Keratinocyte (primary cell): ENCODE data around the gene FXYD6. TPM values are rescaled to one million over a fixed set of nuclear protein-coding genes. Genes with fewer than 3 reads are reported as not detected.

Source experiments
- DNase-seq: peaks from one replicate; pipeline ENCODE4 v3.0.0-alpha.2; 2011; ENCODE audit warnings: low read depth, missing footprints, low spot score
- FAIRE-seq: peaks from 2 replicates; lab custom pipeline; 2011; peaks lifted over from hg19 to GRCh38; lab: Jason Lieb, UNC
- H2AFZ ChIP-seq: 2 replicates; pipeline ENCODE4 v1.6.0; 2012; ENCODE audit warnings: low read length, control low read depth, inconsistent platforms; ENCODE audit not compliant: control insufficient read depth
- H3K27ac ChIP-seq: 2 replicates; pipeline ENCODE4 v1.5.1; 2011; ENCODE audit warnings: low read length; ENCODE audit not compliant: control insufficient read depth, insufficient read depth
- H3K27me3 ChIP-seq: 3 replicates; pipeline ENCODE4 v1.6.0; 2011; ENCODE audit warnings: low read length; ENCODE audit not compliant: control insufficient read depth, insufficient read depth; ENCODE audit errors: extremely low read depth
- H3K36me3 ChIP-seq, 2 experiments: 2 replicates in 1 of 2; 3 replicates in 1 of 2; pipeline ENCODE4 v1.5.1; 2011; ENCODE audit warnings: low read length in 2 of 2, mild to moderate bottlenecking in 1 of 2; ENCODE audit not compliant: control insufficient read depth in 2 of 2, insufficient read depth in 2 of 2; ENCODE audit errors: extremely low read depth in 1 of 2
- H3K4me1 ChIP-seq: 3 replicates; pipeline ENCODE4 v1.5.1; 2011; ENCODE audit warnings: low read length; ENCODE audit not compliant: control insufficient read depth, insufficient read depth; ENCODE audit errors: extremely low read depth
- H3K4me2 ChIP-seq: 3 replicates; pipeline ENCODE4 v1.6.0; 2011; ENCODE audit warnings: low read depth, low read length; ENCODE audit not compliant: control insufficient read depth, insufficient read depth; ENCODE audit errors: extremely low read depth
- H3K4me3 ChIP-seq, 3 experiments: fragments of 200-600 bp in 1 of 3; sonication (generic) in 1 of 3; 2 replicates in 2 of 3; 3 replicates in 1 of 3; pipeline ENCODE4 v1.5.1; 2011 to 2016; ENCODE audit warnings: low read length in 3 of 3, mild to moderate bottlenecking in 3 of 3, control low read depth in 2 of 3, inconsistent platforms in 1 of 3, low read depth in 1 of 3, mixed read lengths in 1 of 3, mixed run types in 1 of 3, moderate library complexity in 1 of 3; ENCODE audit not compliant: control insufficient read depth in 2 of 3, insufficient read depth in 2 of 3; ENCODE audit errors: extremely low read depth in 1 of 3
- H3K79me2 ChIP-seq: 2 replicates; pipeline ENCODE4 v1.6.0; 2012; ENCODE audit warnings: low read length; ENCODE audit not compliant: control insufficient read depth, insufficient read depth
- H3K9ac ChIP-seq: 3 replicates; pipeline ENCODE4 v1.6.0; 2011; ENCODE audit warnings: low read length; ENCODE audit not compliant: control insufficient read depth, insufficient read depth; ENCODE audit errors: extremely low read depth
- H3K9me1 ChIP-seq: 3 replicates; pipeline ENCODE4 v1.6.0; 2011; ENCODE audit warnings: low read length; ENCODE audit not compliant: control insufficient read depth, insufficient read depth; ENCODE audit errors: extremely low read depth
- H3K9me3 ChIP-seq: 2 replicates; pipeline ENCODE4 v1.5.1; 2012; ENCODE audit warnings: low read depth, low read length; ENCODE audit not compliant: control insufficient read depth
- H4K20me1 ChIP-seq: 3 replicates; pipeline ENCODE4 v1.6.0; 2011; ENCODE audit warnings: low read length; ENCODE audit not compliant: control insufficient read depth, insufficient read depth; ENCODE audit errors: extremely low read depth
- EZH2 ChIP-seq: IDR thresholded peaks from one replicate; pipeline ENCODE4 v1.6.1; 2012; ENCODE audit warnings: inconsistent platforms, mild to moderate bottlenecking, low read length, moderate library complexity
- dilution Hi-C: fragments of 300-500 bp; cut with MboI; formaldehyde crosslinking; loops from one replicate; pipeline ENCODE4 v1.7.0; 2020; ENCODE audit warnings: low sequenced_read_pairs; ENCODE audit not compliant: extremely low pct_ligation_motif_present
- polyA plus RNA-seq, 5 experiments: library from polyadenylated mRNA; depleted of rRNA in 3 of 5; stranded (reverse) in 3 of 5; stranded (forward) in 1 of 5; unstranded in 1 of 5; fragments of >200 nt; gene quantifications; 1 replicate in 1 of 5; 2 replicates in 3 of 5; 3 replicates in 1 of 5; pipeline versions ENCODE4 v1.2.1 to v1.2.3, GENCODE V29; 2011 to 2012; ENCODE audit warnings: missing spikeins in 2 of 5, low read depth in 1 of 5, low replicate concordance in 1 of 5
- TF ChIP-seq, protein P1 (sequence below), 3 experiments: IDR thresholded peaks in 1 of 3; conservative IDR thresholded peaks in 1 of 3; optimal IDR thresholded peaks in 1 of 3; 2 replicates in 2 of 3; 3 replicates in 1 of 3; pipeline versions ENCODE3 to v1.5.1; 2011; ENCODE audit warnings: low read length in 3 of 3, mild to moderate bottlenecking in 3 of 3, moderate library complexity in 2 of 3, control low read depth in 1 of 3, inconsistent platforms in 1 of 3; ENCODE audit not compliant: insufficient read depth in 2 of 3; ENCODE audit errors: extremely low read depth in 1 of 3

FXYD6 gene
- polyA plus RNA-seq, 1 donor (not counting 4 experiments of a cell fraction or from before 2014, with no cell fraction given) = not detected

DNA sequence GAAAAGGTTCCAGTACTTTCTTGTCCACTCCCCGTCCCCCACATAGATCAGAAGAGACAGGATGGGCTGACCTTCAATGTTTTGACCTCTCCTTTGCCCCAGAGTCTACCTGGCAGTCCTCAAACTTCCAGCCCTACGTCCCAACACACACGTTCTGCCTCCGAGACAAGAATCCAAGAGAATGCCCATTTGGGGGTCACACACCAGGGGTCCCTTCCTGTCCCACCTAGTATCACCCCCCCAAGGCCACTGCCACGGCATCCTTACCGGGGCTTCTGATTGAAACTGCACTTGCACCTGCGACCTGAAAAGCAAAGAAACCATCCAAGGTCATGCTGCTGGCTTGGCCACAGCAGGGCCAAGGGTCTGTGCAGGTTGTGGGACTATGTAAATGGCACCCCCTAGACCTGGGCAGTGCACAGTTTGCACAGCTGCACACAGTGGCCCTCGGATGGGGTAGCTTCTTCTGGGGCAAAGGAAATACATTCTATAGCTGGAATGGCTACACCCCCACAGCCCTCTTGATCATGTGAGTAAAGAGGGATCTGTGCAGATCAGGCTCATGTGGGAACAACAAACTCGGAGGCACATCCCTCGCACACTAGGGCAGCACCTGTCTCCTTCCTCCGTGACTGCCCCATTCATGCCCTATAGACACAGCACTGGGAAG is 35.4 kb downstream of the FXYD6 start:
- no peak overlapping the region for H3K9ac ChIP-seq
- no peak overlapping the region for H2AFZ ChIP-seq
- no peaks in the 10 kb centered on the region for H3K79me2 ChIP-seq
- H4K20me1 ChIP-seq = no peaks in the 10 kb centered on the region
- FAIRE-seq (no peak), DNase-seq (no peak)
- H3K9me3 ChIP-seq = no peaks in the 10 kb centered on the region
- no peak overlapping the region for H3K27ac ChIP-seq
- no peak overlapping the region for H3K4me3 ChIP-seq
- no peak overlapping the region for H3K4me2 ChIP-seq
- H3K27me3 ChIP-seq = peaks cover 35% of the 10 kb centered on the region
- no peaks in the 10 kb centered on the region for H3K9me1 ChIP-seq
- dilution Hi-C loops = no loop called here
- H3K36me3 ChIP-seq = no peaks in the 10 kb centered on the region
- TF ChIP-seq EZH2 = no peak
- TF ChIP-seq, protein P1, sequence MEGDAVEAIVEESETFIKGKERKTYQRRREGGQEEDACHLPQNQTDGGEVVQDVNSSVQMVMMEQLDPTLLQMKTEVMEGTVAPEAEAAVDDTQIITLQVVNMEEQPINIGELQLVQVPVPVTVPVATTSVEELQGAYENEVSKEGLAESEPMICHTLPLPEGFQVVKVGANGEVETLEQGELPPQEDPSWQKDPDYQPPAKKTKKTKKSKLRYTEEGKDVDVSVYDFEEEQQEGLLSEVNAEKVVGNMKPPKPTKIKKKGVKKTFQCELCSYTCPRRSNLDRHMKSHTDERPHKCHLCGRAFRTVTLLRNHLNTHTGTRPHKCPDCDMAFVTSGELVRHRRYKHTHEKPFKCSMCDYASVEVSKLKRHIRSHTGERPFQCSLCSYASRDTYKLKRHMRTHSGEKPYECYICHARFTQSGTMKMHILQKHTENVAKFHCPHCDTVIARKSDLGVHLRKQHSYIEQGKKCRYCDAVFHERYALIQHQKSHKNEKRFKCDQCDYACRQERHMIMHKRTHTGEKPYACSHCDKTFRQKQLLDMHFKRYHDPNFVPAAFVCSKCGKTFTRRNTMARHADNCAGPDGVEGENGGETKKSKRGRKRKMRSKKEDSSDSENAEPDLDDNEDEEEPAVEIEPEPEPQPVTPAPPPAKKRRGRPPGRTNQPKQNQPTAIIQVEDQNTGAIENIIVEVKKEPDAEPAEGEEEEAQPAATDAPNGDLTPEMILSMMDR (optimal IDR thresholded peaks at IDR 0.05 in 1 of 3, IDR thresholded peaks at IDR 0.05 in 1 of 3, conservative IDR thresholded peaks at IDR 0.05 in 1 of 3; ENCODE audit: extremely low read depth in 1 of 3, insufficient read depth in 2 of 3, low read length in 3 of 3) = no peak
- no peaks in the 10 kb centered on the region for H3K4me1 ChIP-seq

DNA sequence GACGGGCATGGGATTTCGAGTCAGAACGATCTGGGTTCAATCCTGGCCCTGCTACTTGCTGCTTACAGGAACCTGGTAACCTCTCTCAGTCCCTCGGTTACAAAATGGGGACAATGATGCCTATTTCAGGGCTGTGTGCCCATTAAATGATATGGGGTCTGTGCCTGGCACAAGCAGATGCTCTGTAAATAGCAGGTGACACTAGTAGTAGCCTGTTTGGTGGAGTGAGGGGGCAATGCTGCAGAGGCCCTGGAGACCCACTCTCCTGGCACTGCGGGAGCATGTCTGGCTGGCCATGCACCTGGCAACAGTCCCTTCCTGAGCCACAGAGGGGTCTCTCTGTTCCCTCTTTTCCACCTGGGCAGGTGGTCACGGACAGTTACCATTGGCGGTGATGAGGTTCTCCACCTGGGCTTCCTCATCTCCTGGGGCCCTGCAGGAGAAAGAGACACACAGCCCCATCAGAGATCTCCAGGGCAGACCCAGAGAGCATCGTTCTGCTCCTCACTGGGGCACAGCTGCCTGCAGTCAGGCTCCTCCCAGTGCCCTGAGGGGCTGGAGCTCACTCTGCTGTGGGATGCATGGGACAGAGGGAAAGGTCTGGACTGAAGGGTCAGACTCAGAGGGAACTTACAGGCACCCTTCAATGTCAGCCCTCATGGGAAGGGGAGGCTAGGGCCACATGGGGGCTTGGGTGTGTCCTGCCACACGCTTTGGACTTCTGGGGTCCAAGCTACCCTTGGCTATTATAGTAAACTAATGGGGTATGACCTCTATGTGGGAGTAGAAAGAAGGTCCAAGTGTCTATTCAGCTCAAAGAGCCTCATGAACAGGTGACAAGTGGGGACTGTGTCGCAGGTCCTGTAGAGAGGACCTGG is 36.3 kb downstream of the FXYD6 start:
- no peaks in the 10 kb centered on the region for H3K4me1 ChIP-seq
- DNase-seq = no peak
- no peaks in the 10 kb centered on the region for H3K9me3 ChIP-seq
- no peak overlapping the region for H2AFZ ChIP-seq
- H3K79me2 ChIP-seq = no peaks in the 10 kb centered on the region
- no peak overlapping the region for H3K4me2 ChIP-seq
- H4K20me1 ChIP-seq = no peaks in the 10 kb centered on the region
- H3K4me3 ChIP-seq = no peak overlapping the region
- H3K9me1 ChIP-seq = no peaks in the 10 kb centered on the region
- FAIRE-seq = no peak
- TF ChIP-seq, protein P1 (optimal IDR thresholded peaks at IDR 0.05 in 1 of 3, IDR thresholded peaks at IDR 0.05 in 1 of 3, conservative IDR thresholded peaks at IDR 0.05 in 1 of 3; ENCODE audit: extremely low read depth in 1 of 3, insufficient read depth in 2 of 3, low read length in 3 of 3) = no peak
- TF ChIP-seq EZH2 = no peak
- H3K36me3 ChIP-seq = no peaks in the 10 kb centered on the region
- peaks cover 35% of the 10 kb centered on the region for H3K27me3 ChIP-seq
- no peak overlapping the region for H3K9ac ChIP-seq
- H3K27ac ChIP-seq = no peak overlapping the region
- dilution Hi-C loops = no loop called here
